ENCODE data around the gene LRRC27. TPM values are rescaled to one million over a fixed set of nuclear protein-coding genes. Genes with fewer than 3 reads are reported as not detected.

Gene LRRC27
- total and polyA plus RNA-seq, 2 donors (not counting 1 experiment from before 2014, with no cell fraction given) = 4.1 to 11.7 TPM

- no peak overlapping the region for H2AFZ ChIP-seq (ENCODE audit: low read length)
- H3K36me3 ChIP-seq (ENCODE audit: control insufficient read depth, insufficient read depth, low read length) = peaks cover 6% of the 10 kb centered on the region
- no peaks in the 10 kb centered on the region for H3K27me3 ChIP-seq (ENCODE audit: control insufficient read depth, insufficient read depth, low read length)
- no peaks in the 10 kb centered on the region for H3K9me3 ChIP-seq (ENCODE audit: control insufficient read depth, insufficient read depth, low read depth, low read length)
- H3K9ac ChIP-seq (ENCODE audit: insufficient read depth, low read length) = no peak overlapping the region
- no peak for DNase-seq (ENCODE audit: low read depth in 2 of 2)
- no peaks in the 10 kb centered on the region for H3K79me2 ChIP-seq (ENCODE audit: control insufficient read depth, insufficient read depth, low read length)
- H3K4me1 ChIP-seq (ENCODE audit: control insufficient read depth, extremely low read depth, insufficient read depth, low read length) = peaks cover 6% of the 10 kb centered on the region
- no peak overlapping the region for H3K4me2 ChIP-seq (ENCODE audit: extremely low read depth, insufficient read depth, low read length)
- no peaks in the 10 kb centered on the region for H4K20me1 ChIP-seq (ENCODE audit: control insufficient read depth, extremely low read depth, insufficient read depth, low read length)
- no peak overlapping the region for H3K27ac ChIP-seq (ENCODE audit: insufficient read depth, low read length)
- no peak for TF ChIP-seq CTCF (conservative IDR thresholded peaks at IDR 0.05 in 1 of 2, IDR thresholded peaks at IDR 0.05 in 1 of 2; ENCODE audit: low read depth in 1 of 2, low read length in 2 of 2)
- no peak for TF ChIP-seq EZH2 (IDR thresholded peaks at IDR 0.05; ENCODE audit: low read length, missing control alignments)
- H3K4me3 ChIP-seq (replicated peaks in 1 of 4; ENCODE audit: control extremely low read depth in 1 of 4, insufficient read depth in 1 of 4, low read depth in 3 of 4, low read length in 4 of 4) = no peak overlapping the region
These were observed 78.2 kb downstream of the LRRC27 start for GRCh38 chr10:132410056-132410778.

- Histone ChIP-seq H3K4me1 (ENCODE audit: control insufficient read depth, extremely low read depth, insufficient read depth, low read length) (peaks cover 6% of the 10 kb centered on the region), H3K9ac (ENCODE audit: insufficient read depth, low read length) (no peak overlapping the region), H3K4me3 (replicated peaks in 1 of 4; ENCODE audit: control extremely low read depth in 1 of 4, insufficient read depth in 1 of 4, low read depth in 3 of 4, low read length in 4 of 4) (no peak overlapping the region), H4K20me1 (ENCODE audit: control insufficient read depth, extremely low read depth, insufficient read depth, low read length) (no peaks in the 10 kb centered on the region), H3K4me2 (ENCODE audit: extremely low read depth, insufficient read depth, low read length) (no peak overlapping the region), H3K36me3 (ENCODE audit: control insufficient read depth, insufficient read depth, low read length) (no peaks in the 10 kb centered on the region), H3K79me2 (ENCODE audit: control insufficient read depth, insufficient read depth, low read length) (no peaks in the 10 kb centered on the region), H3K9me3 (ENCODE audit: control insufficient read depth, insufficient read depth, low read depth, low read length) (no peaks in the 10 kb centered on the region), H3K27ac (ENCODE audit: insufficient read depth, low read length) (no peak overlapping the region), H3K27me3 (ENCODE audit: control insufficient read depth, insufficient read depth, low read length) (no peaks in the 10 kb centered on the region), H2AFZ (ENCODE audit: low read length) (no peak overlapping the region)
- DNase-seq (ENCODE audit: low read depth in 2 of 2) = no peak
- TF ChIP-seq CTCF (conservative IDR thresholded peaks at IDR 0.05 in 1 of 2, IDR thresholded peaks at IDR 0.05 in 1 of 2; ENCODE audit: low read depth in 1 of 2, low read length in 2 of 2) (no peak), EZH2 (IDR thresholded peaks at IDR 0.05; ENCODE audit: low read length, missing control alignments) (no peak)
These were observed 79.0 kb downstream of the LRRC27 start for GRCh38 chr10:132410779-132411532.

GRCh38 chr10:132411561-132412253 is 79.7 kb downstream of the LRRC27 start:
- DNase-seq (ENCODE audit: low read depth in 2 of 2) = peak; percentile 28 to 63

More at GRCh38 chr10:132411561-132412253, 79.7 kb downstream of the LRRC27 start:
- Histone ChIP-seq H3K9me3 (ENCODE audit: control insufficient read depth, insufficient read depth, low read depth, low read length) (no peaks in the 10 kb centered on the region), H2AFZ (ENCODE audit: low read length) (peak overlapping the region; percentile 50), H4K20me1 (ENCODE audit: control insufficient read depth, extremely low read depth, insufficient read depth, low read length) (no peaks in the 10 kb centered on the region), H3K9ac (ENCODE audit: insufficient read depth, low read length) (no peak overlapping the region), H3K27me3 (ENCODE audit: control insufficient read depth, insufficient read depth, low read length) (no peaks in the 10 kb centered on the region), H3K79me2 (ENCODE audit: control insufficient read depth, insufficient read depth, low read length) (no peaks in the 10 kb centered on the region), H3K4me1 (ENCODE audit: control insufficient read depth, extremely low read depth, insufficient read depth, low read length) (peaks cover 6% of the 10 kb centered on the region), H3K4me3 (replicated peaks in 1 of 4; ENCODE audit: control extremely low read depth in 1 of 4, insufficient read depth in 1 of 4, low read depth in 3 of 4, low read length in 4 of 4) (no peak overlapping the region), H3K27ac (ENCODE audit: insufficient read depth, low read length) (no peak overlapping the region), H3K36me3 (ENCODE audit: control insufficient read depth, insufficient read depth, low read length) (no peaks in the 10 kb centered on the region), H3K4me2 (ENCODE audit: extremely low read depth, insufficient read depth, low read length) (peak overlapping the region; percentile 61)
- TF ChIP-seq EZH2 (IDR thresholded peaks at IDR 0.05; ENCODE audit: low read length, missing control alignments) (no peak), CTCF (conservative IDR thresholded peaks at IDR 0.05 in 1 of 2, IDR thresholded peaks at IDR 0.05 in 1 of 2; ENCODE audit: low read depth in 1 of 2, low read length in 2 of 2) (peak in 1 of 2 donors; percentile 17)
